GM20000 (cell line): ENCODE data around the gene IL1RAPL1.
"Not testable (repeated sequence)": the region's sequence is repeated elsewhere in the genome, so short reads cannot be mapped to it uniquely, and the experiment has no call there.

Experiments used
- DNase-seq: peaks from one replicate; pipeline ENCODE4 v3.0.0; 2012; ENCODE audit warnings: low spot score
- CTCF ChIP-seq: IDR thresholded peaks from 2 replicates; pipeline ENCODE4 v1.5.1; 2012; ENCODE audit warnings: mild to moderate bottlenecking, control low read depth; ENCODE audit errors: extremely low read depth, missing control alignments

IL1RAPL1 gene

GRCh38 chrX:29295987-29296680 is 708.9 kb downstream of the IL1RAPL1 start:
- TF ChIP-seq CTCF = no peak
- DNase-seq = no peak

- no peak for DNase-seq
- no peak for TF ChIP-seq CTCF
Measured at GRCh38 chrX:29297171-29297800, 710.0 kb downstream of the IL1RAPL1 start.

- DNase-seq = no peak
- no peak for TF ChIP-seq CTCF
Measured at GRCh38 chrX:29299684-29300083, 712.4 kb downstream of the IL1RAPL1 start.

- DNase-seq = no peak
- no peak for TF ChIP-seq CTCF
Measured at GRCh38 chrX:29308726-29309125, 721.5 kb downstream of the IL1RAPL1 start.

- no peak for DNase-seq
- no peak for TF ChIP-seq CTCF
Measured at GRCh38 chrX:29315931-29316330, 728.7 kb downstream of the IL1RAPL1 start.

- no peak for DNase-seq
- no peak for TF ChIP-seq CTCF
Measured at GRCh38 chrX:29318012-29318411, 730.8 kb downstream of the IL1RAPL1 start.

- not testable (repeated sequence) for DNase-seq
Measured at GRCh38 chrX:29332429-29332828, 745.2 kb downstream of the IL1RAPL1 start.

- DNase-seq = not testable (repeated sequence)
Measured at GRCh38 chrX:29333091-29333490, 745.8 kb downstream of the IL1RAPL1 start.
